ENCODE results near the gene RFTN1. TPM values are rescaled to one million over a fixed set of nuclear protein-coding genes. Genes with fewer than 3 reads are reported as not detected.

The RFTN1 gene
- 54.9 TPM for total RNA-seq
- long read RNA-seq, transcript RFTN1-201 (10 exons, 2,982 nt): major isoform, 69 of 117 reads
- long read RNA-seq, partial matches to known transcripts: 7 of 117 reads
- long read RNA-seq, other reads (novel, unspliced or antisense): 41 of 117 reads

- no peak for DNase-seq (ENCODE audit: low spot score)
Measured at GRCh38 chr3:16513141-16514020, at the start of gene RFTN1. TSS of gene RFTN1 (minus strand) at chr3:16513699. CDS start at chr3:16493869, 19,830 bp downstream.

DNA sequence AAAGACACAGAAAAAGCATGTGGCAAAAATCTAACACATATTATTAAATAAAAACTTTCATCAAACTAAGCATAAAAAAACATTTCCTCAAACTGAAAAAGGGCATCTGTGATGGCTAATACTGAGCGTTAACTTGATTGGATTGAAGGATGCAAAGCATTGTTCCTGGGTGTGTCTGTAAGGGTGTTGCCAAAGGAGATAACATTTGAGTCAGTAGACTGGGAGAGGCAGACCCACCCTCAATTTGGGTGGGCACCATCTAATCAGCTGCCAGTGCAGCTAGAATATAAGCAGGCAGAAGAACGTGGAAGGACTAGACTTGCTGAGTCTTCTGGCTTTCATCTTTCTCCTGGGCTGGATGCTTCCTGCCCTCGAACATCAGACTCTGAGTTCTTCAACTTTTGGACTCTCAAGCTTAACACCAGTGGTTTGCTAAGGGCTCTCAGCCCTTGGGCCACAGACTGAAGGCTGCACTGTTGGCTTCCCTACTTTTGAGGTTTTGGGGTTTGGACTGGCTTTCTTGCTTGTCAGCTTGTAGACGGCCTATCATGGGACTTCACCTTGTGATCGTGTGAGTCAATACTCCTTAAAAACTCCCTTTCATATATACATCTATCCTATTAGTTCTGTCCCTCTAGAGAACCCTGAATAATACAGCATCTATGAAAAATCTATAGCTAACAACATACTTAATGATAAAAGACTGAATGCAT, 46.3 kb upstream of the RFTN1 start:
- DNase-seq (ENCODE audit: low spot score): no peak

GRCh38 chr3:16554126-16554525, 40.6 kb upstream of the RFTN1 start:
- no peak for DNase-seq (ENCODE audit: low spot score)

DNA sequence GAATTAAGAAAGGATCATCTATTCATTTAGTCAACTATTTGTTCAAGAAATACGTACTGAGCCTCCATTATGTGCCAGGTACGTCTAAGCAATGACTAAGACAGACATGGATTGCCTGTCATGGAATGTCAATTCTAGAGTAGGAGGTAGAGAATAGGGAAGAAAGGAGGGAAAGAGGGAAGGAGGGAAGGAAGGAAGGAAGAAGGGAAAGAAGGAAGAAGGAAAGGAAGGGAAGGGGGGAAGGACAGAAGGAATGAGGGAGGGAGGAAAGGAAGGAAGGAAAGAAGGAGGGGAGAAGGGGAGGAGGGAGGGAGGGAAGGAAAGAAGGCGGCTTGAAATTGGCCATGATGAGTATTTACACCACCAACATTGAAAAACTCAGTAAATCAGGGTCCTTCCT, 39.3 kb upstream of the RFTN1 start:
- no peak for DNase-seq (ENCODE audit: low spot score)

DNA sequence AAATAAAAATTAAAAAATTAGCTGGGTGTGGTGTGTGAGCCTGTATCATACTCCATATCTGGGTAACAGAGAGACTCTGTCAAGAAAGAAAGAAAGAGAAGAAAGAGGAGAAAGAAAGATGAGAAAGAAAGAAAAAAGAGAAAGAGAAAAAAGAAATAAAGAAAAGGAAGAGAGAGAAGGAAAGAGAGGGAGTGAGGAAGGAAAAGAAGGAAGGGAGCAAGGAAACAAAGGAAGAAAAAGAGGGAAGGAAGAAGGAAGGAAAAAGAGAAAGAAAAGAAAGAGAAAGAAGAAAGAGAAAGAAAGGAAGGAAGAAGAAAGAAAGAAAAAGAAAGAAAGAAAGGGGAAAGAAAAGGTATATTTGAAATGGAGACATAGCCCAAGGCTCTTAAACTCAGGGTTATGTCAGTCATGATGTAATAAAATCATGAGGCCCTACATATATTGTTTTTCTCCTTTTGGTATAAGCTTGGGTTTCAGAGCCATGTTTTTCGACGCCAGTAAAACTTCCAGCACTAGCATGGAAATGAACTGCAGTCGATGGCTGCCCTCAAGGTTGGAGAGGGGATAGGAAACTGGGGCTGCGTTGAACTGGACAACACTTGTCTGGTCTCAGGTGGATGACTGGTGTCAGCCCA, 38.0 kb upstream of the RFTN1 start:
- no peak for DNase-seq (ENCODE audit: low spot score)

- no peak for DNase-seq (ENCODE audit: low spot score)
Measured at GRCh38 chr3:16550676-16551341, 37.3 kb upstream of the RFTN1 start.

DNA sequence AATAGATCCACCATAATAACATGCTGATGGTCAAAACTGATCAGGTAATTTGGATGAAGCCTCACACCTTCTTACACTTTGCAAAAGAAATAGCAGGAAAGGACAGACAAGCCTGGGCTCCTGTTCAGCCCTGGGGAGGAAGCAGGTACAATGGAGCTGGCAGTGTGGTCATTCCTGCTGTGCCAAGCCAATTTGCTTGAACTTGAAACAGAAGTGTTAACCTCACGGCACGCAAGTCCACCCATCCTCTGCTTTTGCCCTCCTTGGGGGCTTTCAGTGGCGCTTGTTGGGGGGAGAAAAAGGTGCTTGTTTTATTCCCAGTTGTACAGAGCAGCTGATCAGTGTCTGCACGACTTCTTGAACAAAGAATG, 36.8 kb upstream of the RFTN1 start:
- DNase-seq (ENCODE audit: low spot score): no peak

DNA sequence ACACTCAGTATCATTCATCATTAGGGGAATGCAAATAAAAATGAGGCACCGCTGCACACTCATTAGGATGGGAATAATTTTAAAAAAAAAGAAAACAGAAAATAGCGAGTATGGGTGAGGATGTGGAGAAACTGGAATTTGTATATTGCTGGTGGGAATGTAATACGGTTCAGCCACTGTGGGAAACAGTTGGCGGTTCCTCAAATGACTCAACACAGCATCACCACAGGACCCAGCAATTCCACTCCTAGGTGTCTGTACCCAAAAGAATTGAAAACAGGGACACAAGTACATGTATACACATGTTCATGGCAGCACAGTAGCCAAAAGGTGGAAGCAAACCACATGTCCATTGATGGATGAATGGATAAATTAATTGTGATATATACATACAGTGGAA, 35.2 kb upstream of the RFTN1 start:
- DNase-seq (ENCODE audit: low spot score): no peak

GRCh38 chr3:16547561-16548357, 34.3 kb upstream of the RFTN1 start:
- no peak for DNase-seq (ENCODE audit: low spot score)

GRCh38 chr3:16546186-16547010, 32.9 kb upstream of the RFTN1 start:
- no peak for DNase-seq (ENCODE audit: low spot score)

DNA sequence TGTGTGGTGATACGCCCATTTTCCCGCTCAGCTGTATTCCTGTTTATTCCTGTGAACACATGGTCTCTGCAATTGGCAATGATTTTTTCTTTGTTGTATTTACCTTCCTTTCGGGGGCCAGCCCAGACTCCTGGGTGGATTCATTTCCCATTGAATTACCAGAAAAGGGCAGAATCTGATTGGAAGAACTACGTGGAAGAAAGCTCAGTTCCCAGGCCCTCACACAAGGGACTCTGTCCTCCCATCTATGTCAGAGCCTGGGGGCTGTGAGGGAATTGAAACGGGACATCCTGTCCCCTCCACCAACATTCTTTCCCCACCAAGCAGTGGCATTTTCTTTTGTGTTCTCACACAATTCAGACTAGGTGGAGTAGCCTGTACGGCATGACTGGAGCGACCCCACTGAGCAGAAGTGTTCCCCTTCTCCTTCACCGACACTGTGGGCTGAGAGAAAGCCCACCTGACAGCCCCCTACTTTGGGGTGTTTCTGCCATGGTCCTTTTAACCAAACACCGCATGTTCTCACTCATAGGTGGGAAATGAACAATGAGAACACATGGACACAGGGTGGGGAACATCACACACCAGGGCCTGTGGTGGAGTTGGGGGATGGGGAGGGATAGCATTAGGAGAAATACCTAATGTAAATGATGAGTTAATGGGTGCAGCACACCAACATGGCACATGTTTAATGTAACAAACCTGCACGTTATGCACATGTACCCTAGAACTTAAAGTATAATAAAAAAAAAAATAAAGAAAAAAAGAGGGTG, 32.1 kb upstream of the RFTN1 start:
- DNase-seq (ENCODE audit: low spot score): no peak

- DNase-seq (ENCODE audit: low spot score): no peak
Measured at GRCh38 chr3:16543242-16543864, 29.9 kb upstream of the RFTN1 start.

DNA sequence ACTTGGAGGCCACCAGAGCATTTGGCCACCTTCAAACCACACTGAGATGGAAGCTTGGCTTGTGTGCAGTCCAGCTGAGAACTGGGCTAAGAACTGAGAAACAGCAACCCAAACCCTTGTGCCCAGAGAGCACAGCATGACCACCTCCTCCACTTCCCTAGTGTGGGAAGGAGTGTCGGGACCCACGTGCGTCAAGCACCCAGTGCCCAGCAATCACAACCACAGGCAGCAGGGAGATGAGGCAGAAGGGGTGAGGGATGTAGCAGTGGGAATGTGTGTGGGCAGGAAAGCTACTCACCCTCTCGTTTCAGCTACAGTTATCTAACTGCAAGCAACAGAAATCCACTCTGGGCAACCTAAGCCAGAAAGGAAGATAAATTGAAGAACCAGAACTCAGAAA, 25.0 kb upstream of the RFTN1 start:
- DNase-seq (ENCODE audit: low spot score): no peak

- no peak for DNase-seq (ENCODE audit: low spot score)
Measured at GRCh38 chr3:16536996-16537395, 23.5 kb upstream of the RFTN1 start.

DNA sequence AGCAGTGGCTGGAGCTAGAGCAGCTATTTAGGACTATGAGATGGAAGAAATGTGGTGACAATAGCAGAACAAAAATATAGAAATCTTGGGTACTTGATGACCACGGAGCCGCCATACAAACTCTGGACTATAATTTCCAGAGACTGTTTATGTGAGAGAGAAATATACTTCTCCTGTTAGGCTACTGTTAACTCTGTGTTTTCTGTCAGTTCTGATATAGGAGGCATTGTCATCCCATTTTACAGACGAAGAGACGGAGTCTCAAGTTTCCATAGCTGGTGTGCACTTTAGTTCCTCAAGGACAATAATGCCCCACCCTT, 22.8 kb upstream of the RFTN1 start:
- DNase-seq (ENCODE audit: low spot score): no peak

GRCh38 chr3:16534640-16535262, 21.3 kb upstream of the RFTN1 start:
- DNase-seq (ENCODE audit: low spot score): no peak

GRCh38 chr3:16533928-16534574, 20.6 kb upstream of the RFTN1 start:
- DNase-seq (ENCODE audit: low spot score): no peak

DNA sequence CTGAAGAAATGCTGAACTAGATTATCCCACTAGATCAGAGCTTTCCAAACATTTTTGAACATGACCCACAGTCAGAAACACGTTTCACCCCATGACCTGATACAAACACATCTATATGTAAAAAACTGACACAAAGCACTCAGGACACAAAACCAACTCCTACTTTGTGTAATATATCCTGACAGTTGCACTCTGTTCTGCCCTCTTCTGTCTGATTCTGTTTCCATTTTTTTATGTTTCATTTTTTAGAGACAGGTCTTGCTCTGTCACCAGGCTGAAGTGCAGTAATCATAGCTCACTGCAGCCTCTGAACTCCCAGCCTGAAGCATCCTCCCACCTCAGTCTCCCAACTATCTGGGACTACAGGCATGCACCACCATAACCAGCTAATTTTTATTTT, 15.8 kb upstream of the RFTN1 start:
- no peak for DNase-seq (ENCODE audit: low spot score)

Data from mesenteric fat pad (tissue), 1 donor.